HL-60/S4 treated with retinoic acid at 250 ng/mL for 4 days and 3 days (cell line): Measurements from ENCODE around the gene TPM1.
"Not testable (repeated sequence)": the region's sequence is repeated elsewhere in the genome, so short reads cannot be mapped to it uniquely, and the experiment has no call there.

ENCODE experiments used
- in situ Hi-C: fragments of 300-500 bp; cut with MboI; formaldehyde crosslinking; loops from 2 replicates; pipeline ENCODE4 v1.7.0; 2022; ENCODE audit warnings: low sequenced_read_pairs

Gene TPM1

DNA sequence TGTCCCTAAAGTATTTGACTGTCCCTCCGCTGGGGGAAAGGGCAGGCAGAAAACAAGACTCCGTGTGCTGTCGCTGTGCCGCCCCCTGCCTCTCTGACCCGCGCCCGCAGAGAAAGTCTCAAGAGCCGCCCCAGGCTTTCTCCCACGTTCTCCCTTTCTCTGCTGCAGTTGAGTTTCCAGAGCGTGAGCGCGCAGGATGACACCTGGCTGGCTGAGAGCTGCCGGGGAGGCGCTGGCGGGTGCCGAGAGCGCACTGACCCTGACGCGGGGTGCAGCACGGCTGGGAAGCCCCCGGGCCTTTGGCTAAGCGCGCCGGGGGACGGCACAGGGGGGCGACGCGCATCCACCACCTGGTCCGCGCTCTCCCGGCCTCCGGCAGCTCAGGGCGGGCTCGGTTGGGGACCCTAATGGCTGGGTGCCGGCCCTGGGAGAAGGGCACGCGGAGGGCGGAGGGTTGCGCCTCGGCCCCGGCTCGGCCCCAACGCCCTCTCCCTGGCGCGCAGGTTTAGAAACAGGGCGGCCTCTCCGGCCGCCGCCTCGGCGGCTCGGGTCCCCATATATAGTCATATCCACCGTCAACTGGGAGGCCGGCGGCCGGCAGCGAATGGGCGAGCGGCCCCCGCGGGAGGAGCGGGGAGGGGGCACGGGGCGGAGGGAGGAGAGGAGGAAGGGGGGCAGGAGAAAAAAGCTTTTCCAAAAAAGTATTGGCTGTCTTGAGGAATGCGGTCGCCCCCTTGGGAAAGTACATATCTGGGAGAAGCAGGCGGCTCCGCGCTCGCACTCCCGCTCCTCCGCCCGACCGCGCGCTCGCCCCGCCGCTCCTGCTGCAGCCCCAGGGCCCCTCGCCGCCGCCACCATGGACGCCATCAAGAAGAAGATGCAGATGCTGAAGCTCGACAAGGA is at the start of gene TPM1:
TPM1 (plus strand) TSS at position 774 of the 903 bp plus-strand sequence; CDS start at position 857, 83 bp downstream.
- in situ Hi-C loops: no loop called here

DNA sequence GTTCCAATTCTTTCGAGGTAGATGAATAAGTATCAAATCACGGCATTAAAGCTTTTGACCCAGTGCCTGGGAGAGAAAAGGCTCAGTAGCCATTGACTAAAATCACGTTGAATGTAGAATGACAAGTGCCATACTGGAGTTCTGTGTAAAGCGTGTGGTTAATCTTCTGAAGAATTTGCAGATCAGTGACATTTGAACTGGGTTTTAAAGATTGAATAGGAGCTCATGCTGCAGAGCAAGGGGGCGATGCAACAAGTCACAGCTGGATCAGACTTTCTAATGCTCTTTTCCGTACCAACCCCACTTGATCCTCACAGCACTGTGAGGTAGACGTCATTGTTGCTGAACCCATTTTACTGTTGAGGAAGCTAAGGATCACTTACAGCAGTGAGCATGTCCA is 49.5 kb upstream of the TPM1 start:
- in situ Hi-C loops: no loop called here

- in situ Hi-C loops: not testable (repeated sequence)
These were observed 48.9 kb upstream of the TPM1 start for GRCh38 chr15:62993632-62994031.

- in situ Hi-C loops: no loop called here
These were observed 48.1 kb upstream of the TPM1 start for GRCh38 chr15:62994439-62994838.

DNA sequence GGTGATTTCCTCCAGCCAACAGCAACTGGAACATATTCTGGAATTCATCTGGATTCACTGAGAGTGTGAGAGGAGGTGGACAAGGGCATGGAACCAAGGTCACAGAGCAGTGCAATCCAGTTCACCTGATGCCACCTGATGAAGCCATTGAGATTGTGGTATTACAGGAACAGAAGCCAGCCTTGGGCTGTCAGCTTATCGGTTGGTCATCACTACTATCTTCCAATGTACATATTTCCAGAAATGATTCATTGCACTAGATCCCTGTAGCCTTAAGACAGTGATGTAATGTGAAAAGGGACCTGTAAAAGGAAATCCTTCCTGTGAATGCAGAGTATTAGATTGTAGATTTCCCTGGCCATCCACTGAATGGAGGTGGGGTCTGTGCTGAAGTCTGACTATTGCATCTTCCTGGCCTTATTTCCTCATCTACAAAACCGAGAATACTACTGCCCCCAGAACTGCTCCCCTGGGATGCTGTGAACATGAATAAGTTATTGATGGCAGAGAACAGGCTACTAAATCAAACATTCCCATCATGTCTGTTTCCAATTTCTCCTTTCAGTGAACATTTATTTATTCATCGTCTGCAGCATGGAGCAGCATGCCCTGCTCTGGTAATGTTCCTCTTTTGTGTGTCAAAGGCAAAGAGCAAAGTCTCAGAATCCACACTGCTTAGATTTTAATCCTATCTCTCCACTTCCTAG is 47.4 kb upstream of the TPM1 start:
- in situ Hi-C loops: no loop called here

GRCh38 chr15:62997441-62997840 is 45.1 kb upstream of the TPM1 start:
- in situ Hi-C loops: no loop called here

DNA sequence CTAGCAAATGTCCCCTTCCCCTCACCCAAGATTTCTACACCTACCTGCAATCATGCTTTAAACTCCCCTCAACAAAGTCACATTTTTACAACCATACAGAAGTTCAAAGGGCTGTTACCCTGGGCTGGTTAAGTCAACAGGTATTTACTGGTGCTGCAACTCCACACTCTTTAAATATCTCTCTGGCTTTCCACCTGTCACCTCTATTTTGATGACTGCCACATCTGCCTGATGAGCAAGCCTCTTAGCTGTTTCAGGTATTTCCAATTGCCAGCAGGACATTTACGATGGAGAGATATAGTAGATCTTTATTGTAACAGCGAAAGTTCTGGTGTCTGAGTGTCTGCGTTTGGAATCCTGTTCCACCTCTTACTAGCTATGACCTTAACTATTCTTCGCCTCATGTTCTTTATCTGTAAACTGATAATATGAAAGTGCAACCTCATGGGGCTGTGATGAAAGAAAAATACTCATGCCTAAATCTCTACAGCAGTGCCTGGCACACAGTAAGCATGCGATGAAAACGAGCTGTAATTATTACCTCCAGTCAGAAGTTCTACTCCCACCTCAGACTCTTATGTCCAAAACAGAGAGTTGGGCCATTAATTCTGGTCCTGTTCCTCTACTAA is 44.2 kb upstream of the TPM1 start:
- in situ Hi-C loops: no loop called here

GRCh38 chr15:62999178-62999577 is 43.4 kb upstream of the TPM1 start:
- in situ Hi-C loops: no loop called here

- in situ Hi-C loops: no loop called here
These were observed 42.5 kb upstream of the TPM1 start for GRCh38 chr15:62999923-63000561.

- in situ Hi-C loops: no loop called here
These were observed 41.8 kb upstream of the TPM1 start for GRCh38 chr15:63000706-63001105.

GRCh38 chr15:63004211-63004610 is 38.3 kb upstream of the TPM1 start:
- in situ Hi-C loops: no loop called here

- in situ Hi-C loops: no loop called here
These were observed 36.3 kb upstream of the TPM1 start for GRCh38 chr15:63006032-63006878.

- in situ Hi-C loops: no loop called here
These were observed 34.1 kb upstream of the TPM1 start for GRCh38 chr15:63008333-63009049.

DNA sequence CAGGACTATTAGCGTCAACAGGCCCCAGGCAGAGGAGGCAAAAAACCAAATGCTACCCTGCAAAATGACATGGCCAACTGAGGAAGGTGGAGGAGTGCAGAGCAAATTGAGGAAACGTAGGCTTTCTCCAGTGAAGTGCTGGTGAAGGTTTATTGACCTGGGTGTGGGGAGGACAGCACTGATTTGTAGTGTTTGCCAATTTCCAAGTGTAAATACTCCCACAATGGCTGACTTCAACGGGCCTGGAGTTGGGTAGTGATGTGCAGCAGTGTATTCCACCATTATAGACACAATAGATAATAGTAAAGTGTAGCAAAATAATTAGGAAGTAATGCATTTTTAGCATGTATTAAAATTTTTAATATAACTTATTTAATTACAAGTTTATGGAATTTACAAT is 32.2 kb upstream of the TPM1 start:
- in situ Hi-C loops: no loop called here

GRCh38 chr15:63010920-63011693 is 31.4 kb upstream of the TPM1 start:
- in situ Hi-C loops: no loop called here

GRCh38 chr15:63012444-63012843 is 30.1 kb upstream of the TPM1 start:
- in situ Hi-C loops: no loop called here

- in situ Hi-C loops: no loop called here
These were observed 29.3 kb upstream of the TPM1 start for GRCh38 chr15:63013052-63013808.

DNA sequence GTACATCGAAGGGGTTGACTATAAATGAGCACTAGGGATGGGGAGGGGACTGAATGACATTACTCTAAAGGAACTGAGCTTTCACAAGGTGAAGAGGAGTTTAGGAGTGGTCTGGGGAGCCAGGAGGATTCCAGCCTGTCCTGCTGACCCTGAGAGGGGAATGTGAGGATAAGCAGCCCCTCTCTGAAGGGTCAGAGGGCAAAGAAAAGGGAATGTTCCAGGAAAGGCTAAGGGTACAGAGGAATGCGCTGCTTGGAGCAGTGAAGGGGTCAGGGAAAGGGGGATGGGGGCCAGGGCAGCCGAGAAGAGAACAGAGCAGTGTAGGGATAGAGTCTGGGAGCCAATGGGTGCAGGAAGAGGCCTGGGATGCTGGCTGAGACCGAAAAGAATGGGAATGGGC is 28.0 kb upstream of the TPM1 start:
- in situ Hi-C loops: no loop called here
